PC-9 (cell line): ENCODE data around the gene GTPBP3. TPM values are rescaled to one million over a fixed set of nuclear protein-coding genes. Genes with fewer than 3 reads are reported as not detected.

Source experiments
- BruUV-seq: library from RNA; stranded (reverse); fragments of 400-500 nt; replicated peaks from 2 replicates; lab custom pipeline; 2021; lab: Mats Ljungman, UMichigan
- CTCF ChIA-PET: fragments of 300-600 bp; sonication (Branson Sonifier 250); formaldehyde crosslinking; loops from one replicate; lab custom pipeline; 2022; ENCODE audit warnings: antibody characterized with exemption; lab: Charles Lee
- POLR2A ChIA-PET: fragments of 300-600 bp; sonication (Branson Sonifier 250); formaldehyde crosslinking; loops from one replicate; lab custom pipeline; 2022; ENCODE audit warnings: antibody characterized with exemption; ENCODE audit not compliant: unreplicated experiment; lab: Charles Lee
- DNase-seq, 2 experiments: peaks; one replicate each; pipeline versions ENCODE4 v3.0.0 to v3.0.0-alpha.2; 2015 to 2022; ENCODE audit warnings: mixed read lengths in 1 of 2
- H2AFZ ChIP-seq: fragments of 200-600 bp; sonication (generic); 2 replicates; pipeline ENCODE4 v1.8.1; 2017; ENCODE audit warnings: antibody characterized with exemption
- H3F3A ChIP-seq: fragments of 200-600 bp; sonication (generic); 2 replicates; pipeline ENCODE4 v1.8.1; 2017; ENCODE audit warnings: antibody characterized with exemption, mild to moderate bottlenecking, low read depth; ENCODE audit not compliant: insufficient read depth
- H3K27ac ChIP-seq: fragments of 200-600 bp; sonication (generic); 2 replicates; pipeline ENCODE4 v1.6.1; 2016; ENCODE audit warnings: mixed run types
- H3K27me3 ChIP-seq: fragments of 200-600 bp; sonication (generic); 2 replicates; pipeline ENCODE4 v1.6.1; 2016; ENCODE audit warnings: low read depth, mixed run types; ENCODE audit not compliant: insufficient read depth
- H3K36me3 ChIP-seq: fragments of 200-600 bp; sonication (generic); 2 replicates; pipeline ENCODE4 v1.6.1; 2016; ENCODE audit warnings: low read depth, mixed run types
- H3K4me1 ChIP-seq: fragments of 200-600 bp; sonication (generic); replicated peaks from 2 replicates; pipeline ENCODE4 v1.6.1; 2016; ENCODE audit warnings: mixed run types; ENCODE audit not compliant: insufficient read depth
- H3K4me2 ChIP-seq: fragments of 200-600 bp; sonication (generic); 2 replicates; pipeline ENCODE4 v1.6.1; 2017; ENCODE audit warnings: mixed run types
- H3K4me3 ChIP-seq: fragments of 200-600 bp; sonication (generic); 2 replicates; pipeline ENCODE4 v1.6.1; 2016; ENCODE audit warnings: mixed run types
- H3K79me2 ChIP-seq: fragments of 200-600 bp; sonication (generic); 2 replicates; pipeline ENCODE4 v1.6.1; 2017; ENCODE audit warnings: low read depth, mixed run types
- H3K9me2 ChIP-seq: fragments of 200-600 bp; sonication (generic); 2 replicates; pipeline ENCODE4 v1.8.1; 2017; ENCODE audit warnings: mild to moderate bottlenecking; ENCODE audit not compliant: insufficient read depth
- H3K9me3 ChIP-seq: fragments of 200-600 bp; sonication (generic); 2 replicates; pipeline ENCODE4 v1.8.1; 2016; ENCODE audit warnings: low read depth; ENCODE audit not compliant: insufficient read depth
- H4K20me1 ChIP-seq: fragments of 200-600 bp; sonication (generic); 2 replicates; pipeline ENCODE4 v1.8.1; 2017; ENCODE audit not compliant: insufficient read depth
- CTCF ChIP-seq: fragments of 200-600 bp; sonication (generic); conservative IDR thresholded peaks from 2 replicates; pipeline ENCODE4 v1.6.1; 2017; ENCODE audit warnings: mixed run types, antibody characterized with exemption, mild to moderate bottlenecking, moderate library complexity
- EZH2 ChIP-seq: fragments of 200-600 bp; sonication (generic); IDR thresholded peaks from 2 replicates; pipeline ENCODE4 v1.8.0; 2017; ENCODE audit warnings: antibody characterized with exemption, low read depth
- intact Hi-C: fragments of 100-400 bp; cut with micrococcal nuclease; formaldehyde crosslinking; loops from one replicate; pipeline ENCODE4 v1.10.0; 2022; ENCODE audit not compliant: unreplicated experiment
- total RNA-seq: library from RNA; stranded (reverse); gene quantifications from 2 replicates; pipeline ENCODE4 v1.2.3, GENCODE V29; 2021

The GTPBP3 gene
- total RNA-seq, 1 experiment from 2014 or later = 50.7 TPM

GRCh38 chr19:17323964-17324332 is 13.4 kb upstream of the GTPBP3 start:
- peaks cover 45% of the 10 kb centered on the region for H3F3A ChIP-seq
- peaks cover 4% of the 10 kb centered on the region for H3K79me2 ChIP-seq
- H3K9me3 ChIP-seq = no peaks in the 10 kb centered on the region
- CTCF ChIA-PET = no interaction called here
- no peak overlapping the region for H3K27ac ChIP-seq
- no peak for DNase-seq
- peaks cover 11% of the 10 kb centered on the region; the same call in 1 of the 2 replicates for H3K36me3 ChIP-seq
- no peak overlapping the region for H3K4me3 ChIP-seq
- peaks cover 12% of the 10 kb centered on the region; the same call in 1 of the 2 replicates for H4K20me1 ChIP-seq
- TF ChIP-seq EZH2 (no peak), CTCF (no peak)
- peaks cover 23% of the 10 kb centered on the region for H3K4me1 ChIP-seq
- H2AFZ ChIP-seq = no peak overlapping the region
- POLR2A ChIA-PET = interaction anchor here (0.5 kb wide), 1 partner anchor 15 kb away, joined by 11 read pairs; no protein-coding TSS in a partner anchor
- H3K27me3 ChIP-seq = no peaks in the 10 kb centered on the region
- intact Hi-C loops = no loop called here
- BruUV-seq = no TSS peak
- no peak overlapping the region for H3K4me2 ChIP-seq
- H3K9me2 ChIP-seq = no peaks in the 10 kb centered on the region

- intact Hi-C loops = loop anchor here (5.0 kb wide), 1 partner anchor 32 kb away; no protein-coding TSS in a partner anchor
- POLR2A ChIA-PET = interaction anchor here (0.5 kb wide), 1 partner anchor 16 kb away, joined by 11 read pairs; no protein-coding TSS in a partner anchor
- no peak for DNase-seq
- Histone ChIP-seq H3K36me3 (peaks cover 8% of the 10 kb centered on the region; the same call in 1 of the 2 replicates), H3K4me2 (no peak overlapping the region), H3K9me3 (no peaks in the 10 kb centered on the region), H3K27me3 (no peaks in the 10 kb centered on the region), H3F3A (peaks cover 45% of the 10 kb centered on the region), H3K9me2 (no peaks in the 10 kb centered on the region), H3K79me2 (no peaks in the 10 kb centered on the region), H3K4me3 (no peak overlapping the region), H3K27ac (no peak overlapping the region), H3K4me1 (peaks cover 23% of the 10 kb centered on the region), H4K20me1 (peaks cover 12% of the 10 kb centered on the region; the same call in 1 of the 2 replicates), H2AFZ (no peak overlapping the region)
- BruUV-seq = no TSS peak
- TF ChIP-seq EZH2 = no peak
- TF ChIP-seq CTCF = no peak
- CTCF ChIA-PET = no interaction called here
Measured at GRCh38 chr19:17324357-17325114, 12.8 kb upstream of the GTPBP3 start.

GRCh38 chr19:17325133-17325532 is 12.2 kb upstream of the GTPBP3 start:
- Histone ChIP-seq H4K20me1 (peaks cover 12% of the 10 kb centered on the region; the same call in 1 of the 2 replicates), H3K36me3 (peaks cover 6% of the 10 kb centered on the region; the same call in 1 of the 2 replicates), H3K4me2 (no peak overlapping the region), H3K4me1 (peaks cover 23% of the 10 kb centered on the region), H3K9me2 (no peaks in the 10 kb centered on the region), H3K27ac (no peak overlapping the region), H3K4me3 (no peak overlapping the region), H3K9me3 (no peaks in the 10 kb centered on the region), H3F3A (peaks cover 45% of the 10 kb centered on the region), H3K79me2 (no peaks in the 10 kb centered on the region), H2AFZ (no peak overlapping the region), H3K27me3 (no peaks in the 10 kb centered on the region)
- no TSS peak for BruUV-seq
- ChIA-PET CTCF (no interaction called here), POLR2A (no interaction called here)
- intact Hi-C loops = loop anchor here (5.0 kb wide), 1 partner anchor 33 kb away; no protein-coding TSS in a partner anchor
- DNase-seq = no peak
- TF ChIP-seq EZH2 (no peak), CTCF (no peak)
